ENCODE results near the gene PLCL2. TPM values are rescaled to one million over a fixed set of nuclear protein-coding genes. Genes with fewer than 3 reads are reported as not detected.
A peak's percentile ranks its signal among the peaks of the same experiment; 100 is the strongest.

PLCL2 gene
- polyA plus RNA-seq, 4 donors = 4.0 to 16.2 (median 10.4) TPM

GRCh38 chr3:17030956-17031652 lies 146.3 kb downstream of the PLCL2 start:
- peaks cover 0 to 2% (median 0%) of the 10 kb centered on the region in 3 donors for H3K4me1 ChIP-seq (ENCODE audit: control insufficient read depth in 3 of 3, insufficient read depth in 2 of 3, low read depth in 1 of 3, low read length in 2 of 3)
- H3K27me3 ChIP-seq (ENCODE audit: control insufficient read depth in 3 of 3, insufficient read depth in 3 of 3, low read length in 3 of 3) = no peaks in the 10 kb centered on the region
- H3K27ac ChIP-seq (ENCODE audit: low read depth in 1 of 3, low read length in 2 of 3) = no peak overlapping the region
- FAIRE-seq (no peak), DNase-seq (no peak)
- no peaks in the 10 kb centered on the region for H3K9me3 ChIP-seq (ENCODE audit: control insufficient read depth in 2 of 2, insufficient read depth in 1 of 2, low read depth in 1 of 2, low read length in 1 of 2)
- peaks cover 0 to 2% (median 0%) of the 10 kb centered on the region in 3 donors for H3K36me3 ChIP-seq (ENCODE audit: control insufficient read depth in 3 of 3, insufficient read depth in 2 of 3, low read depth in 1 of 3, low read length in 3 of 3)
- no peak overlapping the region for H3K4me3 ChIP-seq (ENCODE audit: low read depth in 1 of 3, low read length in 3 of 3)
- 87 to 92% (median 90%) methylated on average over 4 of the region's 4 CpGs for WGBS, 3 donors

GRCh38 chr3:17032407-17033034 lies 147.8 kb downstream of the PLCL2 start:
- H3K27ac ChIP-seq (ENCODE audit: low read depth in 1 of 3, low read length in 2 of 3) = no peak overlapping the region
- H3K4me3 ChIP-seq (ENCODE audit: low read depth in 1 of 3, low read length in 3 of 3) = no peak overlapping the region
- H3K36me3 ChIP-seq (ENCODE audit: control insufficient read depth in 3 of 3, insufficient read depth in 2 of 3, low read depth in 1 of 3, low read length in 3 of 3) = peaks cover 0 to 5% (median 0%) of the 10 kb centered on the region in 3 donors
- peaks cover 0 to 2% (median 0%) of the 10 kb centered on the region in 3 donors for H3K4me1 ChIP-seq (ENCODE audit: control insufficient read depth in 3 of 3, insufficient read depth in 2 of 3, low read depth in 1 of 3, low read length in 2 of 3)
- no peaks in the 10 kb centered on the region for H3K27me3 ChIP-seq (ENCODE audit: control insufficient read depth in 3 of 3, insufficient read depth in 3 of 3, low read length in 3 of 3)
- FAIRE-seq (no peak), DNase-seq (peak; percentile 67)
- 20 to 52% (median 40%) methylated on average over 3 of the region's 3 CpGs for WGBS, 3 donors
- no peaks in the 10 kb centered on the region for H3K9me3 ChIP-seq (ENCODE audit: control insufficient read depth in 2 of 2, insufficient read depth in 1 of 2, low read depth in 1 of 2, low read length in 1 of 2)

- WGBS, 3 donors = 64 to 84% (median 84%) methylated on average over 3 of the region's 3 CpGs
- no peak for DNase-seq
- Histone ChIP-seq H3K27me3 (ENCODE audit: control insufficient read depth in 3 of 3, insufficient read depth in 3 of 3, low read length in 3 of 3) (no peaks in the 10 kb centered on the region), H3K36me3 (ENCODE audit: control insufficient read depth in 3 of 3, insufficient read depth in 2 of 3, low read depth in 1 of 3, low read length in 3 of 3) (peaks cover 0 to 5% (median 0%) of the 10 kb centered on the region in 3 donors), H3K4me3 (ENCODE audit: low read depth in 1 of 3, low read length in 3 of 3) (no peak overlapping the region), H3K27ac (ENCODE audit: low read depth in 1 of 3, low read length in 2 of 3) (no peak overlapping the region), H3K4me1 (ENCODE audit: control insufficient read depth in 3 of 3, insufficient read depth in 2 of 3, low read depth in 1 of 3, low read length in 2 of 3) (peaks cover 0 to 3% (median 0%) of the 10 kb centered on the region in 3 donors), H3K9me3 (ENCODE audit: control insufficient read depth in 2 of 2, insufficient read depth in 1 of 2, low read depth in 1 of 2, low read length in 1 of 2) (no peaks in the 10 kb centered on the region)
- no peak for FAIRE-seq
These were observed 148.9 kb downstream of the PLCL2 start for GRCh38 chr3:17033516-17034168.

GRCh38 chr3:17035033-17035432 lies 150.3 kb downstream of the PLCL2 start:
- FAIRE-seq = no peak
- H3K27me3 ChIP-seq (ENCODE audit: control insufficient read depth in 3 of 3, insufficient read depth in 3 of 3, low read length in 3 of 3) = no peaks in the 10 kb centered on the region

GRCh38 chr3:17035966-17036365 lies 151.2 kb downstream of the PLCL2 start:
- Histone ChIP-seq H3K4me1 (ENCODE audit: control insufficient read depth in 3 of 3, insufficient read depth in 2 of 3, low read depth in 1 of 3, low read length in 2 of 3) (peaks cover 0 to 10% (median 2%) of the 10 kb centered on the region in 3 donors), H3K36me3 (ENCODE audit: control insufficient read depth in 3 of 3, insufficient read depth in 2 of 3, low read depth in 1 of 3, low read length in 3 of 3) (peaks cover 0 to 3% (median 1%) of the 10 kb centered on the region in 3 donors), H3K27ac (ENCODE audit: low read depth in 1 of 3, low read length in 2 of 3) (no peak overlapping the region), H3K4me3 (ENCODE audit: low read depth in 1 of 3, low read length in 3 of 3) (no peak overlapping the region), H3K9me3 (ENCODE audit: control insufficient read depth in 2 of 2, insufficient read depth in 1 of 2, low read depth in 1 of 2, low read length in 1 of 2) (no peaks in the 10 kb centered on the region), H3K27me3 (ENCODE audit: control insufficient read depth in 3 of 3, insufficient read depth in 3 of 3, low read length in 3 of 3) (no peaks in the 10 kb centered on the region)
- no peak for DNase-seq
- WGBS, 3 donors = 85 to 90% (median 85%) methylated on average over 6 of the region's 6 CpGs
- FAIRE-seq = no peak

More at GRCh38 chr3:17035033-17035432, 150.3 kb downstream of the PLCL2 start:
- no peak for DNase-seq
- Histone ChIP-seq H3K4me1 (ENCODE audit: control insufficient read depth in 3 of 3, insufficient read depth in 2 of 3, low read depth in 1 of 3, low read length in 2 of 3) (peaks cover 0 to 5% (median 2%) of the 10 kb centered on the region in 3 donors), H3K4me3 (ENCODE audit: low read depth in 1 of 3, low read length in 3 of 3) (no peak overlapping the region), H3K36me3 (ENCODE audit: control insufficient read depth in 3 of 3, insufficient read depth in 2 of 3, low read depth in 1 of 3, low read length in 3 of 3) (peaks cover 0 to 3% (median 1%) of the 10 kb centered on the region in 3 donors), H3K9me3 (ENCODE audit: control insufficient read depth in 2 of 2, insufficient read depth in 1 of 2, low read depth in 1 of 2, low read length in 1 of 2) (no peaks in the 10 kb centered on the region), H3K27ac (ENCODE audit: low read depth in 1 of 3, low read length in 2 of 3) (no peak overlapping the region)
- 76 to 87% (median 85%) methylated on average over 5 of the region's 5 CpGs for WGBS, 3 donors

GRCh38 chr3:17038141-17038540 lies 153.4 kb downstream of the PLCL2 start:
- no peak for DNase-seq
- Histone ChIP-seq H3K9me3 (ENCODE audit: control insufficient read depth in 2 of 2, insufficient read depth in 1 of 2, low read depth in 1 of 2, low read length in 1 of 2) (no peaks in the 10 kb centered on the region), H3K4me3 (ENCODE audit: low read depth in 1 of 3, low read length in 3 of 3) (no peak overlapping the region), H3K27me3 (ENCODE audit: control insufficient read depth in 3 of 3, insufficient read depth in 3 of 3, low read length in 3 of 3) (no peaks in the 10 kb centered on the region), H3K36me3 (ENCODE audit: control insufficient read depth in 3 of 3, insufficient read depth in 2 of 3, low read depth in 1 of 3, low read length in 3 of 3) (peaks cover 0 to 3% (median 1%) of the 10 kb centered on the region in 3 donors), H3K4me1 (ENCODE audit: control insufficient read depth in 3 of 3, insufficient read depth in 2 of 3, low read depth in 1 of 3, low read length in 2 of 3) (peaks cover 0 to 10% (median 4%) of the 10 kb centered on the region in 3 donors), H3K27ac (ENCODE audit: low read depth in 1 of 3, low read length in 2 of 3) (peak overlapping the region in 1 of 3 donors; percentile 32)
- no peak for FAIRE-seq
- 92 to 93% (median 93%) methylated on average over 3 of the region's 3 CpGs for WGBS, 3 donors

GRCh38 chr3:17038900-17039553 lies 154.3 kb downstream of the PLCL2 start:
- no peaks in the 10 kb centered on the region for H3K27me3 ChIP-seq (ENCODE audit: control insufficient read depth in 3 of 3, insufficient read depth in 3 of 3, low read length in 3 of 3)
- FAIRE-seq (no peak), DNase-seq (no peak)
- H3K4me1 ChIP-seq (ENCODE audit: control insufficient read depth in 3 of 3, insufficient read depth in 2 of 3, low read depth in 1 of 3, low read length in 2 of 3) = peaks cover 0 to 10% (median 4%) of the 10 kb centered on the region in 3 donors
- H3K27ac ChIP-seq (ENCODE audit: low read depth in 1 of 3, low read length in 2 of 3) = peak overlapping the region in 2 of 3 donors; percentile 65 to 86
- 96 to 100% (median 100%) methylated on average over 1 of the region's 1 CpG for WGBS, 3 donors
- peaks cover 0 to 3% (median 1%) of the 10 kb centered on the region in 3 donors for H3K36me3 ChIP-seq (ENCODE audit: control insufficient read depth in 3 of 3, insufficient read depth in 2 of 3, low read depth in 1 of 3, low read length in 3 of 3)
- H3K4me3 ChIP-seq (ENCODE audit: low read depth in 1 of 3, low read length in 3 of 3) = no peak overlapping the region
- no peaks in the 10 kb centered on the region for H3K9me3 ChIP-seq (ENCODE audit: control insufficient read depth in 2 of 2, insufficient read depth in 1 of 2, low read depth in 1 of 2, low read length in 1 of 2)

- Histone ChIP-seq H3K27ac (ENCODE audit: low read depth in 1 of 3, low read length in 2 of 3) (peak overlapping the region in 1 of 3 donors; percentile 50), H3K36me3 (ENCODE audit: control insufficient read depth in 3 of 3, insufficient read depth in 2 of 3, low read depth in 1 of 3, low read length in 3 of 3) (peaks cover 0 to 3% (median 1%) of the 10 kb centered on the region in 3 donors), H3K4me3 (ENCODE audit: low read depth in 1 of 3, low read length in 3 of 3) (no peak overlapping the region), H3K9me3 (ENCODE audit: control insufficient read depth in 2 of 2, insufficient read depth in 1 of 2, low read depth in 1 of 2, low read length in 1 of 2) (no peaks in the 10 kb centered on the region), H3K27me3 (ENCODE audit: control insufficient read depth in 3 of 3, insufficient read depth in 3 of 3, low read length in 3 of 3) (no peaks in the 10 kb centered on the region), H3K4me1 (ENCODE audit: control insufficient read depth in 3 of 3, insufficient read depth in 2 of 3, low read depth in 1 of 3, low read length in 2 of 3) (peaks cover 0 to 10% (median 4%) of the 10 kb centered on the region in 3 donors)
- WGBS, 3 donors = 0 to 35% (median 11%) methylated on average over 2 of the region's 2 CpGs
- FAIRE-seq (no peak), DNase-seq (peak in 1 of 2 donors; percentile 75)
These were observed 154.8 kb downstream of the PLCL2 start for GRCh38 chr3:17039594-17039993.

Measured in small intestine (tissue), 7 donors.